Brain microvascular endothelial cell (primary cell): ENCODE data around the gene GATA3.
A peak's percentile ranks its signal among the peaks of the same experiment; 100 is the strongest.

ENCODE experiments used
- DNase-seq: peaks from one replicate; pipeline ENCODE4 v3.0.0-alpha.2; 2020
- H3K27ac ChIP-seq: fragments of 250-450 bp; sonication (Bioruptor Pico); 2 replicates; pipeline ENCODE4 v1.5.1; 2020; ENCODE audit warnings: mild to moderate bottlenecking, moderate library complexity
- H3K27me3 ChIP-seq: fragments of 250-450 bp; sonication (Bioruptor Pico); replicated peaks from 2 replicates; pipeline ENCODE4 v1.5.1; 2020; ENCODE audit warnings: mild to moderate bottlenecking
- H3K36me3 ChIP-seq: fragments of 250-450 bp; sonication (Bioruptor Pico); replicated peaks from 2 replicates; pipeline ENCODE4 v1.5.1; 2020; ENCODE audit warnings: mild to moderate bottlenecking
- H3K4me3 ChIP-seq: 2 replicates; pipeline ENCODE4 v1.5.1; 2011; ENCODE audit warnings: low read depth, mild to moderate bottlenecking, control low read depth, low read length, moderate library complexity
- in situ Hi-C: cut with HindIII; loops from 2 replicates; pipeline ENCODE4 v1.10.0; 2017; ENCODE audit warnings: low sequenced_read_pairs, low pct_ligation_motif_present
- TF ChIP-seq, protein P1 (sequence below): IDR thresholded peaks from 2 replicates; pipeline ENCODE4 v1.5.1; 2011; ENCODE audit warnings: low read depth, mild to moderate bottlenecking, moderate library complexity, low read length, control low read depth, inconsistent platforms; ENCODE audit errors: missing control alignments

The GATA3 gene

GRCh38 chr10:8052341-8052955 is 2.0 kb upstream of the GATA3 start:
- H3K36me3 ChIP-seq: no peaks in the 10 kb centered on the region
- peaks cover 88% of the 10 kb centered on the region for H3K27me3 ChIP-seq
- no peak overlapping the region for H3K27ac ChIP-seq
- H3K4me3 ChIP-seq: no peak overlapping the region
- TF ChIP-seq, protein P1, sequence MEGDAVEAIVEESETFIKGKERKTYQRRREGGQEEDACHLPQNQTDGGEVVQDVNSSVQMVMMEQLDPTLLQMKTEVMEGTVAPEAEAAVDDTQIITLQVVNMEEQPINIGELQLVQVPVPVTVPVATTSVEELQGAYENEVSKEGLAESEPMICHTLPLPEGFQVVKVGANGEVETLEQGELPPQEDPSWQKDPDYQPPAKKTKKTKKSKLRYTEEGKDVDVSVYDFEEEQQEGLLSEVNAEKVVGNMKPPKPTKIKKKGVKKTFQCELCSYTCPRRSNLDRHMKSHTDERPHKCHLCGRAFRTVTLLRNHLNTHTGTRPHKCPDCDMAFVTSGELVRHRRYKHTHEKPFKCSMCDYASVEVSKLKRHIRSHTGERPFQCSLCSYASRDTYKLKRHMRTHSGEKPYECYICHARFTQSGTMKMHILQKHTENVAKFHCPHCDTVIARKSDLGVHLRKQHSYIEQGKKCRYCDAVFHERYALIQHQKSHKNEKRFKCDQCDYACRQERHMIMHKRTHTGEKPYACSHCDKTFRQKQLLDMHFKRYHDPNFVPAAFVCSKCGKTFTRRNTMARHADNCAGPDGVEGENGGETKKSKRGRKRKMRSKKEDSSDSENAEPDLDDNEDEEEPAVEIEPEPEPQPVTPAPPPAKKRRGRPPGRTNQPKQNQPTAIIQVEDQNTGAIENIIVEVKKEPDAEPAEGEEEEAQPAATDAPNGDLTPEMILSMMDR: no peak
- no peak for DNase-seq
- in situ Hi-C loops: no loop called here

- DNase-seq: no peak
- Histone ChIP-seq H3K4me3 (no peak overlapping the region), H3K27ac (no peak overlapping the region), H3K27me3 (peaks cover 88% of the 10 kb centered on the region), H3K36me3 (no peaks in the 10 kb centered on the region)
- TF ChIP-seq, protein P1: no peak
- in situ Hi-C loops: no loop called here
These were observed 1.5 kb upstream of the GATA3 start for GRCh38 chr10:8052956-8053445.

GRCh38 chr10:8053446-8054243 is 843 bp upstream of the GATA3 start:
- in situ Hi-C loops: no loop called here
- Histone ChIP-seq H3K36me3 (no peaks in the 10 kb centered on the region), H3K27me3 (peaks cover 88% of the 10 kb centered on the region), H3K27ac (no peak overlapping the region), H3K4me3 (peak overlapping the region; percentile 29)
- TF ChIP-seq, protein P1: peak; percentile 70
- peak; percentile 34 for DNase-seq

- DNase-seq: no peak
- no peak overlapping the region for H3K27ac ChIP-seq
- in situ Hi-C loops: no loop called here
- peaks cover 90% of the 10 kb centered on the region for H3K27me3 ChIP-seq
- H3K4me3 ChIP-seq: no peak overlapping the region
- H3K36me3 ChIP-seq: no peaks in the 10 kb centered on the region
- TF ChIP-seq, protein P1: no peak
These were observed 319 bp upstream of the GATA3 start for GRCh38 chr10:8054244-8054493.

- Histone ChIP-seq H3K4me3 (no peak overlapping the region), H3K27ac (no peak overlapping the region)
These were observed 1.2 kb downstream of the GATA3 start for GRCh38 chr10:8055420-8056349.

More at GRCh38 chr10:8055420-8056349, 1.2 kb downstream of the GATA3 start:
- Histone ChIP-seq H3K36me3 (no peaks in the 10 kb centered on the region), H3K27me3 (peaks cover 86% of the 10 kb centered on the region)
- in situ Hi-C loops: no loop called here
- TF ChIP-seq, protein P1: no peak
- DNase-seq: no peak
